ENCODE results near the gene ATP13A5.
A peak's percentile ranks its signal among the peaks of the same experiment; 100 is the strongest.

ATP13A5 gene

DNA sequence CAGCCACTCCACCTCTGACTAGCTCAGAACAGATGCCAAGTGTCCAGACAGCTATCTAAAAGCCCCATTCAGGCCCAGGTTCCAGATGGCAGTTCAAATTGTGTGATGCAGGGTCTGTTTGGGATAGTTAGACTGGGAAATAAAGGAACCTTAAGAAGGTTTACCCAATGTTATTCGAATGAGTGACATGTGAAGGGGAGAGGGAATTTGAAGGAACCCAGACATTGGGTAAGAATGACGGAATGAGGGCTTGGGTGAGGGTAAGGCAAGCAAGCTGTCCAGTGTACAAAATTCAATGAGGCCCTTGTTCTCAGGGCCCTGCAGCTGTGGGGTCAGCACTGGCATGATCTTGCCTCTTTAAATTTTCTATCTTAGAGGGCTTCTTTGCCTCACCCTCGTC is 34.1 kb downstream of the ATP13A5 start:
- DNase-seq: peak; percentile 58

DNA sequence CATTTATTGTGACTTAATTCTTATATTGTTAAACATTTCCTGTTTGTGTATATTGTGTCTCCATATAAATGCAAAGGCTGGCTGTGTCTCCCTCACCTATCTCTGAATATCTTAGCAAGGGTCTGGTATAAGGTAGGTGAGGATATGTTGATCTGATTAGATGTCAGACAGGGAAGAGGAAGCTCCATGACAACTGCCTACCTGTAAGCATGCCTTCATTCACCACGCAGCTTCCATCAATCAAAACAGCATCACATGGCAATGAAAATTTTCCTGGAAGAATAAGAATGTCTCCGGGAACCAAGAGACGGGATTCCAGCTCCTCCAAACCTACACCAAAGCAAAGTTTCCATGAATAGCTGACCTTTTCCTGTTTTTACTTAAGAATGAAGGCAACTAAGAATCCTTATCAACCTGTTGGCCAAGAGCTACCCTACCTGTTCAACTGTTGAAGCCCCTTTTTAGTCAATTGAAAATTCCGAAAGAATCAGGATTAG is 34.8 kb downstream of the ATP13A5 start:
- DNase-seq: no peak

DNA sequence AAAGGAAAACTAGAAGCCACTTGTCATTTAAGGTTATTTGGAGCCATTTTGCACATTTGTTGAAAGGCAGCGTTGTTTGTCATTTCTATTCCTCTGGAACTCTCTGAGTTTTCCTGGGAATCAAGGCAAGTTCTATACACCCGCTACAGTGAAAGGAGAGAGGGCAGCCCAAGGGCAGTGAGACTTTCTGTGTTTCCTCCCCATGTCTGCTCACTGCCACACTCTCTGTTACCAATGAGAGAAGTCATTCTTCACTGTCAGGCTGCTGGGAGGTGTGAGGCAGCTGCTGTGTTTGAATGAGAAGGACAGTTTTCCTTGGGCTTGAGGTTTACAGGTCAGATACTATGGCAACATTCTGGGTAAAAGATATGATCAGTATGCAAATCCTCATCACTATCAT is 36.0 kb downstream of the ATP13A5 start:
- DNase-seq: no peak

DNA sequence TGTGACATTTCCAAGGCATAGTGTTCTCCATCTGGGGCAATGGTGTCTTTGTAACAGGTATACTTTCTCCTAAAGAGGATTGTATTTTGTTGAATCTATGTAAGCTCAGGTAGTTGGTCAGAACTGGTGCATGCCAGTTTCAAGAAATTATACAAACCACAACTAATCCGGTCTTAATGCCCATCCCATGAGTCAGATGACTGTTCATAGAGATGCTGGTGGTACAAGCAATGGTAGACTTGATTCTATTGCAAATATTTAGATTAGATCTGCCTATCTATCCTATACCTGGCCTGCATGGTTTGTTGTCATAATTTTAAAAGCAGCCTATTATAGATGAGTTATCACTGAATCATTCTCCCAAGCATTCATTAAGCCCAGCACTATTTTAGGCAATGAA is 43.5 kb downstream of the ATP13A5 start:
- DNase-seq: no peak

DNA sequence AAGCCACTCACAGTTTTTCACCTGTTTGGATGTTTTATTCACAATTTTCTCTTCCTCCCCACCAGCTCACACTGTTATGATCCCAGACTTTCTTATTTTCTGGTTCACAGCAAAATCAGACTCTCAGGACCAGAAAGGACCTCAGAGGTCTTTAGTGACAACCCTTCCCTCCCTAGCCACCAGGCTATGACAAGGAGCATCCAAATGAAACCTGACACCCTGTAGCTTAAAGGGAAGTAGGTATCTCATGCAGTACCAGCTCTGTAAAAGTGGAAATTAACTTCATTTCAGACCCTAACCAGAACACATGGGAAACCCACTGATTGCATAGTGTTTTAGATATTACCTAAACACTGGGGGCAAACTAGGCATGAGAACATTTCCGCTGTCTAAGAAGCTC is 45.3 kb downstream of the ATP13A5 start:
- DNase-seq: no peak

DNA sequence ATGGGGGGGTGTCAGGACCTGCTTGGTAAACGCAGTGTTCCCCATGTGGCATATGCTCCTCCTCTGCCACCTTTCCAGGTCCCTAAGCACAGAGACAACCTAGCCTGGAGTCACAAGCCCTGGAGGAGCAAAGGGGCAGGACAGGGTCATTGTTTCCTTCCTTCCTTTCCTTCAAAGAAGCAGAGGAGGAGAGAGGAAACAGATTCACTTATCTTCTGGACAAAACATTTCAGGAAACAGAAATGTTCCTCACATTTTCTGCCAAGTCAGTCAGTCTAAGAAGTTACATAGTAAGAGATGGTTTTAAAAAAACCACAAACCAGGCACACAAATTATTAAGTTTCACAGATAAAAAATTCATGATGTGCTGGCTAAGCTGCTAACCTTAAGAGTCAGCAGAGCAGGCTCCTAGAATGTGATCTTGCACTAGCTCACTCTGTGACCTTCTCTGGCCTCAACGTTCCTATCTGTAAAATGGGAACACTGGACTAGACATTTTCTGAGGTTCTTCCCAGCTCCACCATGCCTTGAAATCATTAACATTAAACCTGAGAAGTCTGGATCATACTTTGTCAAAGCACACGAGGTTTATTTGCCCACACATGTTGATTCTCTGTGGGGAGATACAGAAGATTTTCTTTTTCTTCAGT is 47.9 kb downstream of the ATP13A5 start:
- DNase-seq: no peak

DNA sequence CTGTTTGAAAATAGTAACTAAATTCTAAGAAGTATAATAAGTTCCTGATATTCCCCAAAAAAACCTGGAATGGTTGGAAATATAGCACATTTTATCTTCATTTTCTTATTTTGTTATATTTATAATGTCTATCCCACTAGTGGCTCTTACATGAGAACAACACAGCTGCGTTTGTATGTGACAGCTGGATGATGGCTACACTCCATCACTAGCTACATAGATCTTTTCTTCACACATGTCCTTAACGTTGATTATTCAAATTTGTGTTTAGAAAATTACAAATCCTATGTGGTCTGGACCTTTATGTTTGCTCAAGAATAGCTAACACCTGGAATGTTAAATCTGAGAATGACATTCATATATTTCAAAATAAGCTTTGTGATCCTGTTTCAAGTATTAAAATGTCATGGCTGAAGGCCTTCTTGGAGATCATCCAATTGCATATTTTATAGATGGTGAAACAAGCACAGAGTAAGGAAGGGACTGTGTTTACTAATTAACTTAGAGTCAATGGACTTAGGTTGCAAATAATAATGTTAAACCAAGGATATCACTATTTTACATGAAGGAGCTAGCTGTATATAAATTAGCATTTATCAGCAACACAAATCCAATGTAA is 60.8 kb downstream of the ATP13A5 start:
- DNase-seq: no peak

DNA sequence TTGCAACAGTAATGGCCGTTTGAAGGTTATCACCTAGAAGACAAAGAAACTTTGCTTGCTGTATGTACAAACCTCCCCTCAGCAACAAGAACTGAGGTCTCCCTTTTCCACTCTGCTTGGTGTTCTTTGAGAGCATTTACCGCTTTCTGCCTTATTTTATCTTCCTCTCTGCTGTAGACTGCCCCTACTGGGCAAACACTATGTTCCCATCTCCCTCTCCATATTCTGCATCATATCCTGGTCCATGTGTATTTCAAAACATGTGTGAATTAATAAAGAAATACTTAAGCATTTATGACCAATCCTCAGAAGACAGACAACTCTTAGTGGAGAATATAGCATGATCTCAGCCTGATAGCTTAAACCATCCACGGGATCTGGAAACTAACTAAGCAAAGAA is 64.4 kb downstream of the ATP13A5 start:
- DNase-seq: no peak

DNA sequence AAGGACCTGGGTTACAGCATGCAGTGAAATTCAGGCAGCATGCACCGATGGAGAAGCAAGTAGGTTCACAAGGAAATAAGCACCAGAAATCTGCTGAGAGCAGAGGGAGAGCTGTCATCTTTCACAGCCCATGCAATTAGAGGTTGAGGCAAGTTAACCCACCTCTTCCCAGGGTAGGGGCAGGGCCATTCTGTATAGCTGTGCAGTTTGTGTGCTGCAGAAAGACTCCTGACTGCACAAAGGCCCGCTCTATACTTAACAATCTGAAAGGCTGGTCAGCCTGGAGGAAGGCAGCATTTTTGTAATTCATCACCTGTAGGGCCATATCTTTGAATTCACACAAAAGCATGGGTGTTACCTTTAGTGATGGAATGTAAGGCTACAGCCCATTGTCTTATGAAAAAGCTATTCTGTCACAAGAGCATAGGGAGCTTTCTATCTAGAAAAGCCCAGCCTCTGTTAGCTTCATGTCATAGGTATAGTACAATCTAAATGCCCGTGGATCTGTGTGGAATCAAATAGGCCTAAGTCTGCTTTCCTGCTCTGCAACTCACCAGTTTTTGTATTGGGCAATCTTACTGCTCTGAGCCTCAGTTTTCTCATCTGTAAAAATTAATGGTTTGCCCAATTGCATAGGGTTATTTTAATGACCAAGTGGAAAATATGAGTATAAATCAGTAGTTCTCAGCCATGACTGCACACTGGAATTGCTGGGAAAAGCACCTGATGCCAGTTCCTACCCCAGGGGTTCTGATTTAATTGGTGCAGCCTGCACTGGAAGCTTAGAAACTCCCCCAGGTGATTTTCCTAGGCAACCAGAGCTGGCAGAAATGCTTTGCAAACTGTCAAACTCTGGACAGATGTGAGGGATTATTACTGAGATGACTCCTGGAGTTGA is 65.2 kb downstream of the ATP13A5 start:
- no peak for DNase-seq

DNA sequence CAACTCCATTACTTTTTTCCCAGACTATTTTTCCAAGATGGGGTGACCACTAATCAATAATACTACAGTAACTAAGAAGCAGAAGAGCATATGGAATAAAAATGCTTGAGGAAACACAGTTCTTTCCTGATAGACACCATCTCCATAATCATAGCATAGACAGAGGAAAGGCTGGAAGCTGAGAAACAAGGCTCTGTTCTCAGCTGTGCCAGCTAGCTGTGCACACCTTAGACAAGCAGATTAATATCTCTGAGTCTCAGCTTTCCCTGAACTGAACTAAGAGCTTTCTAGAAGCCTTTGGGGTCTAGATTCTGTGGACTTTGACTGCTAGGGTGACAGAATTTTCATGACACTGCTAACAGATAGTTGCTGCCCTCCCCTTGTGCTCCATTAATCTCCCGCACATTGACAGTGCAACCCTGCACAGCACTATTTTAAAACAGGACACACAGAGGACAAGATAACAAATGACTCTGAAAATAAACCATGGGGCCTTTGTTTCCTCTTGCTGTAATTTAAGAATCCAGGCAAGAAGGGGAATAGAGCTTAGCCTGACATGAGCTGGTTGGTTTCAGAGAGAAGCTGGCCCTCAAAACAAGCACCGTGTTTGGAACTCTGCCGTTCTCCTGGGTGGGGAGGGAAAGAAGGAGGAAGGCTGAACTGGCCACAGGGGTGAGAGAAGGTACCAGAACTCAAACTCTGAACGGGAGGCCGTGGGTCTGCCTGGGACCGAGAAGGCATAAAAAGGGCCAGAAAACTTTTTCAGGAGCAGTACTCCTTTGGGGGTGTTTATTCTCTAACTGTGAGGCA is 67.4 kb downstream of the ATP13A5 start:
- DNase-seq: no peak

DNA sequence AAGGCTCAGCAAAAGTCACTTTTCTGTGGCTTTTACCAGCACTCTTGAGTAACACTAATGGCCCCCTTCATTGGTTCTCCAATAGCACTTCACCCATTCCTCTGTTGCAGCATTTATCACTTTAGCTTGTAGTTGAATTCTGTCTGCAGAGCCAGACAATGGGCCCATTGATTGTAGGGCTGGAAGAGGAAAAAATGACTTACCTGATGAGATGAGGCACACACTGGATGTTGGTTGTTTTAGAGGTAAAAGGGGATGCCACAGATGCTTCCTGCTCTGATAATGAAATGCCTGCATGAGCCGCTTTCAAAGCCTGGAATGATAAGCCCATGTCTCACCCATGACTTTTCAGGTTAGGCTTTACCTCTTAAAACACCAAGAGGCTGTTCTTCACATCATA is 73.2 kb downstream of the ATP13A5 start:
- no peak for DNase-seq

DNA sequence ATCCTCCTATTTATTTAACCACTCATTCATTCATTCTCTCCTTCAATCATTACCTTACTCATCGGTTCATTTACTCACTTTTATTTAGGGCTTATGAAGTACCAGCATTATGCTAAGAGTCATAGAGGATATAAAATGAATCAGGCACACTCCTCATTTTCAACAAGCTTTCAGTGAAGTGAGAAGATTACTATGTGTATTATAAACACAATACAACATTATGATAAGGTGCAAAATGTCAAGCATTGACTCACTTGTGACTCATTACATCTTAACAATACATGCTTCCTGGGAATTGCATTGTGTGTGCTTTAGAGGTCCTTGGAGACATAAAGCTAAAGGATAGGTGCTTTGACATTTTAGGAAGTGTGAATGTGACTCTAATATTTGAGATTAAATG is 77.1 kb downstream of the ATP13A5 start:
- no peak for DNase-seq

DNA sequence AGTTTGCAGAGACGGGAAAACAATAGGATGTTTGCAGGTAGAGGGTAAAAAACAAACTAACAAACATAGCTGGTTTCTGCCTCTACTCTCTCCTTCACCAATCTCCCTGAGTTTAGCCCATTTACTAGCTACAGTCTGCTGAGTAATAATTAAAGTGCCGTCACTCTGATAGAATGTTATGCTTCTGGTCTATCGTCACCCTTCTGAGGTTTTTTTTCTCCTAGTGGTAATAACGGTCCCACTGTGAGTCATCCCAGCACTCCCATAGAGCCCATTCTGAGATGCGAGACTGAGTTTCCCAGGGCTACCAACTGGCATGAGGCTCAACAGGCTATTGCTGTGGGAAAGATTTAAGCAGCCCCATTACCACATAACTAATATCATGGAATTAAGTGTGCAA is 81.1 kb downstream of the ATP13A5 start:
- no peak for DNase-seq

DNA sequence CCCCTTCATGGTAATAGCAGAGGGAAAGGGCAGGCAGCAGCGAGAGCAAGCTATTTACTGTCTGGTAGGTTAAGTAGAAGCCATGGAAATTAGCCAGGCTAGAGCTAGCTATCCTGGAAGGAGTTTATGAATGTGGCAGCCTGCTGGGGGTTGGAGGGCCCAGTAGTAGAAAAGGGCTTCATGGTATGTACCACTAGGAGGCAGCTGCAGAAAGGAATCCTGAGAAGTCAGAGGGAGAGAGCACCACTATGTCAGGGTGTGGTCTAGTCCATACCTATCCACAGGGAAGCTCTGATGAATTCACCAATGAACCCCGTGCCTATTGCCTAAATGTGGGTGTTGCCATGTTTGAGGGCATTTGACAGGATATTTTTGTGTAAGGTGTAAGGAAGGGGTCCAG is 82.6 kb downstream of the ATP13A5 start:
- no peak for DNase-seq

DNA sequence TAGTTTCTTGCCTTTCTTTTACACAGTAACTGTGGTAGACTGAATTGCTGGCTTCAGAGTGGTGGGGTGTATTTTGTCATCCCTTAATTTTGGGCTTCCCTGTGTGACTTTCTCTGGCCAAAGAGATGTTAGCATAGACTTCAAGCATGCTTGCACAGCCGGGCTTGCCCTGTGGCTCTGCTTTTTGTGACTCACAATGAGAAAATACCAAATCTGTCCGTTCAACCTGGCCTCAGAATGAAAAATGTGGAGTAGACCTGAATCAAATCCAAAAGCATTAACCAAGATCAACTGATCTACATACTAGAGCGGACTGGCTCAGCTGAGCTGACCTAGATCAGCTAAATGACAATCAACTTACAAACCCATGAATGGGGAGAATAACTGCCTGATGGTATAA is 86.2 kb downstream of the ATP13A5 start:
- no peak for DNase-seq

DNA sequence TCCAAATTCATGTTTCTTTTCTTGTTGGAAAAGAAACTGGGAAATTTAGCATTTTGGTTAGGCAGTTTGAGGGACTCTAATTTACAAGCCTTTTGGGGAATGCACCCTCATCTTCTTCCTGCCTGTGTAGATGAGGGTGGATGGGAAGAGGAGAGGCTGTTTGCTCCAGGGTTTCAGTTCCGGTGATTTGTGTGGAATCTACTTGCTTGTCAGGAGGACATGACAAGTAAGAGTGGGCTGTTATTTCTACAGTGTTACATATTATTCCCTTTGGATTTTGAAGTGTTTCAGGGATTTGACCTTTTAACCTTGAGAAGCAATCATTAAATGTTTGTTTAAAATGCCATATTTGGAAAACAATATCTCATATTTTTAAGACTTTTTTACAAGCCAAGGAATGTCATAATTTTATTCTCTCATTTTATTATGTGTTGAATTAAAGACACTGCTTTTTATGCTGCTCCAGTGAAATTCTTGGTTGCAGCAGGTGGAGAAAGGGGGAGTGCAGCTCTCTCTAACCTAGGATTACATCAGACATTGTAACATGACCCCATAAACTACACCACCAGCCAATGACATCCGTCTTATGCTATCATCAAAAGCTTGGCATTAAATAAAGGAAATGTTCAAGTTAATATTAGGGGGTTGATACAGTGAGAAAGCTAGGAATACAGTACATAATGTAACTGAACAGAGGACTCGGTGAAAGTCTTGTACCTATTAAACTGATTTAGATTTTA is 107.3 kb downstream of the ATP13A5 start:
- no peak for DNase-seq

DNA sequence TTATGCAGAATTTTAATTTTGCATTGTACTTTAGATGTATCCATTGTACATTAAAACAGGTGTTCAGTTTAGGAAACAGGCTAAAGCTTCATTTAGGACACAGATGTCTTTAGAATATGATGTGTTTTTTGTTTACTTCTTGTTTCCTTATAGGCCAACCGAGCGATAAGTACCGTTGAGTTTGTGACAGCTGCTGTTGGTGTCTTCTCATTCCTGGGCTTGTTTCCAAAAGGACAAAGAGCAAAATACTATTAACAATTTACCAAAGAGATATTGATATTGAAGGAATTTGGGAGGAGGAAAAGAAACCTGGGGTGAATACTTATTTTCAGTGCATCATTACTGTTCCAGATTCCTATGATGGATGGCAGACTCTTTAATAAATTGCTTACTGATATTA is 108.1 kb downstream of the ATP13A5 start:
- no peak for DNase-seq

DNA sequence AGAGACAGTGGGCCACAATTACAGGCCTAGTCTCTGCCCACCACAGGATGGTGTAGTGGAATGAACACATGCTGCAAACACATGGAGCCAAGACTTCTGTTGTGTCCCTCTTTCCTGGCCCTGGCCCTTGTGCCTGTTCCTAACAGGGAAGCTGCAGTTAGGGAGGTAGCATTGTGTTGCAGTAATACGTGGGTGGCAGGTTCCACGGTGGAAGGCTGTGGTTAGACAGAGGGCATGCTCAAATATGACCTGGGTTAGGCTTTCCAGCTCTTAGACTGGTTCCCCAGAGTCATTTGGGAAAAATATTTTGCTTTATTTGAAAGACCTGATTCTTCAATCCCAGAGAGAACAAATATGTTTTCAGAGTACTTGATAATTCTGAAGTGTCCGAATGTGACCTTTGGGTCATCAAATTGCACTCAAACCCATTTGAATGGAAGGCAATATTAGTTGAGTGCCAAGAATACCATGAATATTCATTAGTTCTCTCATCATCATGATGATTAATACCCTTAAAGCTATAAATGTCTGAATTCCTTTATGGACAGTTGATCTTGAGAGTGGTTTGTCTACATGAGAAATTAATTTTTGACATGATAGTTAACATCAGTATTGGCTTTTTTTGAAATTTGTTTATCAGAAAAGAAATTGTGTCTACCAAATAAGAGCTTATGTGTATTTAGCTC is 109.1 kb downstream of the ATP13A5 start:
- no peak for DNase-seq

DNA sequence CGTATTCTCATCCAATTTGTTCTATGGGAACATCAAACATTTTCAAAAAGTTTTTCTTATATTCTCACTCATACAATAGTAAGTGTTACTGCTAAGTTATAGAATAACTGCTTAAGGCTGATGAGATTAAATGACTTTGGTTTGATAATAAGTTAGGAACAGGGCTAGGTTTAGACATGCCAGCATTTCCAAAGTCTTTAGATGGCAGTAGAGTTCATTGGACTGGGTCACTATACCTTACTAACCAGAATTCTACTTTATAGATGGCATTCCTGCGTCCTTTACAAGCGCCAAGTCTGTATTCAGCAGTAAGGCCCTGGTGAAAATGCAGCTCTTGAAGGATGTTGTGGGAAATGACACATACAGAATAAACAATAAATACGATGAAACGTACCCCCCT is 115.8 kb downstream of the ATP13A5 start:
- no peak for DNase-seq

DNA sequence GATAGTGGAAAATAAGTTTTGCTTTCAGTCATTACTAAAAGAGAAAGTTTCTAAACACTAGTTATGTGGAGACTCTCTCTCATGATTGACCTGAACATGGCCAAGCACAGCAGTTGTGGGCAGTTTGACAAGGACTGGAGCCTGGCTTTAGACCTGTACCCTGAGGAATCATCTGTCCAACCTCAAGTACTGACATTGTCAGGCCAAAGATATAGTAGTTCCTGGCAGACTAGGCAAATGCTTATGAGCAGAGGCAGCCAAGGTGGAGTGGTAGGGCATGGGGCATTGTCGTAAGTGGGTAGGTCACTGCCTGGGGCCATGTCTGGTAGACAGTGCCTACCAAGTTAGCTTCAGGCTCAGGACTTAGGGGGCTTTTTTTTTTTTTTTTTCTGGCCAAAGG is 116.6 kb downstream of the ATP13A5 start:
- DNase-seq: no peak

DNA sequence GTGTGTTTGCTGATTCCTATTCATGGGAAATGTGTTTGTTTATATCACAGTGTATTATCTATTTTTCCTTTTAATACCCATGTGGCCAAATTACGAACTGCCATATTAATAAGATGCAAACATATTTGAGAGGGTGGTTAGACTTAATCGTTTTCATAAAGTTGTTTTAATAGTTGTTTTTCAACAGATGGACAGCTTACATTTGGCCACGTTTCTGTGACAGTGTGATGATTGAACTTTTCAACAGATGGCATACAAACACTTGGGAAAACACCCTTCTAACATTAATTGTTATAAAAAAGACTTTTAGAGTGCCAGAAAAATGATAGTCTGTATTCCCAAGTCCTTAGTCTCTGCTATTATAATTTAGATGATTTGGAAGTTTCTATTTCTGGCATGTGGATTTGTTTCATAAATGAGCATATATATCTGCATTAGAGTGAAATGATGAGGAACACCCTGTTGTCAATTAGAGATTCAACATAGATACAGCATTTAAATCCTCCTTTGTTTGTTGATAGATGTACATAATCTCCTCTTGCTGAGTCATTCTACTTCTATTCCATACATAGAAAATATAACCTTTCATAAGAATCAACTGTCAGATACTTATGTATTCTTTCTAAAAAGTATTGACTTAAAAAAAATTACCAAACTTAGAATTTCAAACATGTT is 124.4 kb downstream of the ATP13A5 start:
- no peak for DNase-seq
